Astrocyte (in vitro differentiated cells and primary cell): ENCODE data around the gene DNAAF1. TPM values are rescaled to one million over a fixed set of nuclear protein-coding genes. Genes with fewer than 3 reads are reported as not detected.
A peak's percentile ranks its signal among the peaks of the same experiment; 100 is the strongest.

Experiments used
- DNase-seq: peaks from one replicate; pipeline ENCODE4 v3.0.0-alpha.2; 2010; ENCODE audit warnings: low read depth
- FAIRE-seq: peaks from 2 replicates; lab custom pipeline; 2011; peaks lifted over from hg19 to GRCh38; lab: Jason Lieb, UNC
- H2AFZ ChIP-seq: 2 replicates; pipeline ENCODE4 v1.6.0; 2012; ENCODE audit warnings: low read depth, low read length, inconsistent platforms
- H3K27ac ChIP-seq: 2 replicates; pipeline ENCODE4 v1.5.1; 2011; ENCODE audit warnings: low read depth, low read length, inconsistent platforms
- H3K27me3 ChIP-seq: 2 replicates; pipeline ENCODE4 v1.6.0; 2011; ENCODE audit warnings: low read length, inconsistent platforms; ENCODE audit not compliant: insufficient read depth
- H3K36me3 ChIP-seq: 2 replicates; pipeline ENCODE4 v1.5.1; 2011; ENCODE audit warnings: low read length, inconsistent platforms; ENCODE audit not compliant: insufficient read depth
- H3K4me1 ChIP-seq: 2 replicates; pipeline ENCODE4 v1.5.1; 2011; ENCODE audit warnings: low read length, inconsistent platforms; ENCODE audit not compliant: insufficient read depth
- H3K4me2 ChIP-seq: 2 replicates; pipeline ENCODE4 v1.6.0; 2012; ENCODE audit warnings: low read length, inconsistent platforms
- H3K4me3 ChIP-seq: 2 replicates; pipeline ENCODE4 v1.5.1; 2011; ENCODE audit warnings: low read depth, mild to moderate bottlenecking, low read length, inconsistent platforms; ENCODE audit not compliant: insufficient read depth
- H3K79me2 ChIP-seq: 2 replicates; pipeline ENCODE4 v1.6.0; 2012; ENCODE audit warnings: mild to moderate bottlenecking, low read length, inconsistent platforms; ENCODE audit not compliant: insufficient read depth
- H3K9ac ChIP-seq: 2 replicates; pipeline ENCODE4 v1.6.0; 2012; ENCODE audit warnings: mild to moderate bottlenecking, low read length, inconsistent platforms
- H3K9me3 ChIP-seq: 2 replicates; pipeline ENCODE4 v1.5.1; 2012; ENCODE audit warnings: low read depth, mild to moderate bottlenecking, low read length, inconsistent platforms; ENCODE audit not compliant: insufficient read depth
- H4K20me1 ChIP-seq: 2 replicates; pipeline ENCODE4 v1.6.0; 2012; ENCODE audit warnings: low read length, inconsistent platforms; ENCODE audit not compliant: insufficient read depth
- H3K27ac Mint-ChIP-seq: one replicate; pipeline ENCODE4 v1.8.0; 2021; ENCODE audit warnings: mild to moderate bottlenecking, mixed read lengths; ENCODE audit not compliant: unreplicated experiment
- H3K27me3 Mint-ChIP-seq: one replicate; pipeline ENCODE4 v1.8.0; 2021; ENCODE audit warnings: low read depth, mixed read lengths; ENCODE audit not compliant: unreplicated experiment
- H3K36me3 Mint-ChIP-seq: one replicate; pipeline ENCODE4 v1.8.0; 2021; ENCODE audit warnings: low read depth, mixed read lengths; ENCODE audit not compliant: unreplicated experiment
- H3K4me1 Mint-ChIP-seq: one replicate; pipeline ENCODE4 v1.8.0; 2021; ENCODE audit warnings: low read depth, mixed read lengths; ENCODE audit not compliant: unreplicated experiment
- H3K4me3 Mint-ChIP-seq: one replicate; pipeline ENCODE4 v1.8.0; 2021; ENCODE audit warnings: mild to moderate bottlenecking, moderate library complexity, mixed read lengths; ENCODE audit not compliant: unreplicated experiment
- H3K9me3 Mint-ChIP-seq: one replicate; pipeline ENCODE4 v1.8.0; 2021; ENCODE audit warnings: mild to moderate bottlenecking, mixed read lengths; ENCODE audit not compliant: unreplicated experiment
- CTCF ChIP-seq: IDR thresholded peaks from 2 replicates; pipeline ENCODE4 v1.5.1; 2011; ENCODE audit warnings: low read depth, mild to moderate bottlenecking, inconsistent platforms, low read length, moderate library complexity; ENCODE audit not compliant: insufficient read depth
- EZH2 ChIP-seq: IDR thresholded peaks from 2 replicates; pipeline ENCODE4 v1.6.1; 2012; ENCODE audit warnings: mild to moderate bottlenecking, low read length, inconsistent platforms; ENCODE audit not compliant: insufficient read depth
- total RNA-seq: library from RNA; stranded (reverse); gene quantifications from 2 replicates; pipeline ENCODE4 v1.2.1, GENCODE V29; 2021

DNAAF1 gene
- total RNA-seq, 1 donor from 2014 or later: 0.30 TPM

GRCh38 chr16:84141143-84141670 lies 3.9 kb upstream of the DNAAF1 start:
- H3K27ac Mint-ChIP-seq: no peak overlapping the region
- FAIRE-seq: no peak
- H3K4me3 ChIP-seq: no peak overlapping the region

DNA sequence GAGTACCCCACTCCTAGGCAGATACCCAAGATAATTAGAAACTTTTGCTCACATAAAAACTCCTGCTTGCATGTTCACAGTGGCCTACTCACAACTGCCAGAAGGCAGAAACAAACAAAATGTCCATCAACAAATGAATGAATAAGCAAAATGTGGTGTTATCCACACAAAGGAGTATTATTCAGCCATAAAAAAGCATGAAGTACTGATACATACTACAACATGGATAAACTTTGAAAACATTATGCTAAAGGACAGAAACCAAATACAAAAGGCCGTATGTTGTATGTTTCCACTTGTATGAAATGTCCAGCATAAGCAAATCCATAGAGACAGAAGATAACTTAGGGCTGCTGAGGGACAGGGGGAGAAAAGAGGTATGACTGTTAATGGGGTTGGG lies 2.0 kb upstream of the DNAAF1 start:
- Histone ChIP-seq H4K20me1 (peaks cover 31% of the 10 kb centered on the region), H3K9ac (no peak overlapping the region), H3K9me3 (no peaks in the 10 kb centered on the region), H3K4me3 (no peak overlapping the region), H3K4me2 (peak overlapping the region; percentile 85), H3K27me3 (peaks cover 5% of the 10 kb centered on the region), H3K36me3 (no peaks in the 10 kb centered on the region), H2AFZ (no peak overlapping the region), H3K4me1 (peaks cover 10% of the 10 kb centered on the region), H3K27ac (no peak overlapping the region), H3K79me2 (peaks cover 50% of the 10 kb centered on the region)
- no peak for TF ChIP-seq EZH2
- no peak for TF ChIP-seq CTCF
- Mint-ChIP-seq H3K9me3 (peaks cover 1% of the 10 kb centered on the region), H3K27ac (no peak overlapping the region), H3K27me3 (peaks cover 5% of the 10 kb centered on the region), H3K4me1 (peaks cover 15% of the 10 kb centered on the region), H3K4me3 (peak overlapping the region; percentile 96), H3K36me3 (peaks cover 3% of the 10 kb centered on the region)
- no peak for DNase-seq
- no peak for FAIRE-seq

More at GRCh38 chr16:84141143-84141670, 3.9 kb upstream of the DNAAF1 start:
- DNase-seq: no peak
- Mint-ChIP-seq H3K36me3 (peaks cover 3% of the 10 kb centered on the region), H3K4me3 (no peak overlapping the region), H3K9me3 (peaks cover 1% of the 10 kb centered on the region), H3K27me3 (peaks cover 4% of the 10 kb centered on the region), H3K4me1 (peaks cover 25% of the 10 kb centered on the region)
- Histone ChIP-seq H3K9me3 (no peaks in the 10 kb centered on the region), H4K20me1 (peaks cover 50% of the 10 kb centered on the region), H3K4me2 (no peak overlapping the region), H3K4me1 (peaks cover 10% of the 10 kb centered on the region), H2AFZ (no peak overlapping the region), H3K27ac (no peak overlapping the region), H3K36me3 (no peaks in the 10 kb centered on the region), H3K27me3 (peaks cover 3% of the 10 kb centered on the region), H3K79me2 (peaks cover 67% of the 10 kb centered on the region), H3K9ac (no peak overlapping the region)
- no peak for TF ChIP-seq CTCF
- no peak for TF ChIP-seq EZH2

DNA sequence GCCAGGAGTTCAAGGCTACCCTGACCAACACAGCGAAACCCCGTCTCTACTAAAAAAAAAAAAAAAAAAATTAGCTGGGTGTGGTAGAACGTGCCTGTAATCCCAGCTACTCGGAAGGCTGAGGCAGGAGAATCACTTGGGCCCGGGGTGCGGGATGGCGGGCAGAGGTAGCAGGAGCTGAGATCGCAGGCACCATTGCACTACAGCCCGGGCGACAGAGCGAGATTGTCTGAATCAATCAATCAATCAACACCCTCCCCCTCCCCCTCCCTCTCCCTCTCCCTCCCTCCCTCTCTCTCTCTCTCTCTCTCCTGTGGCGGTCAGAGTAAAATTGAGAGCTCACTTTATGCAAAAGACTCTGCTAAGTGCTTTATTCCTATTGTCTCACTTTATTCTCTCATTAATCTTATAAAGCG lies 1.3 kb upstream of the DNAAF1 start:
- Histone ChIP-seq H3K79me2 (peaks cover 45% of the 10 kb centered on the region), H2AFZ (peak overlapping the region; percentile 63), H3K4me3 (peak overlapping the region; percentile 73), H3K9ac (peak overlapping the region; percentile 77), H3K4me2 (peak overlapping the region; percentile 85), H3K9me3 (no peaks in the 10 kb centered on the region), H4K20me1 (peaks cover 28% of the 10 kb centered on the region), H3K36me3 (no peaks in the 10 kb centered on the region), H3K27ac (no peak overlapping the region), H3K4me1 (peaks cover 7% of the 10 kb centered on the region), H3K27me3 (peaks cover 5% of the 10 kb centered on the region)
- Mint-ChIP-seq H3K27me3 (peaks cover 5% of the 10 kb centered on the region), H3K36me3 (peaks cover 3% of the 10 kb centered on the region), H3K9me3 (peaks cover 1% of the 10 kb centered on the region), H3K4me1 (peaks cover 12% of the 10 kb centered on the region), H3K27ac (peak overlapping the region; percentile 62), H3K4me3 (peak overlapping the region; percentile 96)
- no peak for DNase-seq
- FAIRE-seq: no peak
- TF ChIP-seq CTCF: no peak
- TF ChIP-seq EZH2: no peak
